ENCODE measurements around the gene GMPR2. TPM values are rescaled to one million over a fixed set of nuclear protein-coding genes. Genes with fewer than 3 reads are reported as not detected.

GMPR2 gene
- total RNA-seq, 3 donors from 2014 or later = 59.3 to 74.6 (median 66.1) TPM

DNA sequence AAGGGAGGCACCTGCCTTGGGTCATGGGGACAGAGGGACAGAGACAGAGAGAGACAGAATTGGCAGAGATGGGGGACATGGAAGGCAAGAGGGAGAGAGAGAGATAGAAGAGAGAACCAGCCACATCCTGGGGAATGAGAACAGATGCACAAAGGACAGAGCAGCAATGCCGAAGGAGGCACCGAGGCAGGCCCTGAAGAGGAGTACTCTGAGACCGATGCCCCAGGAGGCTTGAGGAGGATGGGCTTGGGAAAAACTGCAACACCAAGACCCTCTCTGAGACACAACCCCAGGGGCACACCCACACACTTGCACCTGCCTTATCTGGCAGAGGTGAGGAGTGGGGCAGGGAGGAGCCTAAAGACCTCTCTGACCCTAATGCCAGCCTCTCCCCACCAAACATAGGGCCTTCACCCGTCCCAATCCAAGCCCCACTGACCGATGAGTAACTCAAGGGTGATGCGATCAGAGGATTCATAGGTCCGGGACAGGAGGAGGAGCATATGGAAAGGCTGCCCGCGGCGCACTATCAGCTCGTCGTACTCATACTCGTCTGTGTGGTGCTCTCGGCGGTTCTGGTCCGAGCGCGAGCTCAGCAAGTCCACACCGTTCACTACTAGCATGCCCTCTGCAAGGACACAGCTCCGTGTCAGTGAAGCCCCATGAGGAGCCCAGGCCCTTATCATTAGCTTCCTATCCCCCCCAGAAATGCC is 28.7 kb downstream of the GMPR2 start:
- intact Hi-C loops (cut with DNase I; ENCODE audit: low total_unique reads) = no loop called here

DNA sequence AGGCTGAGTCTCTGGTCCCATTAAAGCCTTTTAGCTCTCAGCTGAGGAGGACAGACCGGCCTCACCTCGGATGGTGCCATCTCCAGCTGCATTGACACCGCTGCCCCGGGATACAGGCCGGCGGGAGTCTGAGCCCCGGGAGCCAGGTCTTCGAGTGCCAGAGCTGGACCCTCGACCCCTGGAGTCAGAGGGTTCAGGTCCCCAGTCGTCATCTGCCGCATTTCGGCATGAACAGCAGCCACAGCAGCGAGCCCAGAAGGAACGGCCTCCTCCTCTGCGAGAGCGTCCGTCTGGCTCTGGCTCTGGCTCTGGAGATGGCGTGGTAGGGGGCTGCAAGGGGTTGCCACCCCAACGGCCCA is 29.2 kb downstream of the GMPR2 start:
- DNase-seq (ENCODE audit: low spot score in 2 of 2) = no peak
- Histone ChIP-seq H3K4me1 (no peaks in the 10 kb centered on the region), H3K27me3 (no peaks in the 10 kb centered on the region), H3K36me3 (peaks cover 9% of the 10 kb centered on the region), H3K27ac (no peak overlapping the region), H3K9me3 (no peaks in the 10 kb centered on the region), H3K4me3 (no peak overlapping the region)
- TF ChIP-seq, protein P1, sequence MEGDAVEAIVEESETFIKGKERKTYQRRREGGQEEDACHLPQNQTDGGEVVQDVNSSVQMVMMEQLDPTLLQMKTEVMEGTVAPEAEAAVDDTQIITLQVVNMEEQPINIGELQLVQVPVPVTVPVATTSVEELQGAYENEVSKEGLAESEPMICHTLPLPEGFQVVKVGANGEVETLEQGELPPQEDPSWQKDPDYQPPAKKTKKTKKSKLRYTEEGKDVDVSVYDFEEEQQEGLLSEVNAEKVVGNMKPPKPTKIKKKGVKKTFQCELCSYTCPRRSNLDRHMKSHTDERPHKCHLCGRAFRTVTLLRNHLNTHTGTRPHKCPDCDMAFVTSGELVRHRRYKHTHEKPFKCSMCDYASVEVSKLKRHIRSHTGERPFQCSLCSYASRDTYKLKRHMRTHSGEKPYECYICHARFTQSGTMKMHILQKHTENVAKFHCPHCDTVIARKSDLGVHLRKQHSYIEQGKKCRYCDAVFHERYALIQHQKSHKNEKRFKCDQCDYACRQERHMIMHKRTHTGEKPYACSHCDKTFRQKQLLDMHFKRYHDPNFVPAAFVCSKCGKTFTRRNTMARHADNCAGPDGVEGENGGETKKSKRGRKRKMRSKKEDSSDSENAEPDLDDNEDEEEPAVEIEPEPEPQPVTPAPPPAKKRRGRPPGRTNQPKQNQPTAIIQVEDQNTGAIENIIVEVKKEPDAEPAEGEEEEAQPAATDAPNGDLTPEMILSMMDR (IDR thresholded peaks at IDR 0.05) = no peak
- TF ChIP-seq POLR2AphosphoS5 (IDR thresholded peaks at IDR 0.05) (no peak), POLR2A (IDR thresholded peaks at IDR 0.05) (no peak)
- intact Hi-C loops (cut with DNase I; ENCODE audit: low total_unique reads) = no loop called here

More for the DNA sequence above, 28.7 kb downstream of the GMPR2 start:
- Histone ChIP-seq H3K27ac (no peak overlapping the region), H3K9me3 (no peaks in the 10 kb centered on the region), H3K36me3 (peaks cover 4% of the 10 kb centered on the region), H3K27me3 (no peaks in the 10 kb centered on the region), H3K4me3 (no peak overlapping the region), H3K4me1 (no peaks in the 10 kb centered on the region)
- no peak for DNase-seq (ENCODE audit: low spot score in 2 of 2)
- no peak for TF ChIP-seq POLR2AphosphoS5 (IDR thresholded peaks at IDR 0.05)
- TF ChIP-seq, protein P1 (IDR thresholded peaks at IDR 0.05) = no peak
- no peak for TF ChIP-seq POLR2A (IDR thresholded peaks at IDR 0.05)

DNA sequence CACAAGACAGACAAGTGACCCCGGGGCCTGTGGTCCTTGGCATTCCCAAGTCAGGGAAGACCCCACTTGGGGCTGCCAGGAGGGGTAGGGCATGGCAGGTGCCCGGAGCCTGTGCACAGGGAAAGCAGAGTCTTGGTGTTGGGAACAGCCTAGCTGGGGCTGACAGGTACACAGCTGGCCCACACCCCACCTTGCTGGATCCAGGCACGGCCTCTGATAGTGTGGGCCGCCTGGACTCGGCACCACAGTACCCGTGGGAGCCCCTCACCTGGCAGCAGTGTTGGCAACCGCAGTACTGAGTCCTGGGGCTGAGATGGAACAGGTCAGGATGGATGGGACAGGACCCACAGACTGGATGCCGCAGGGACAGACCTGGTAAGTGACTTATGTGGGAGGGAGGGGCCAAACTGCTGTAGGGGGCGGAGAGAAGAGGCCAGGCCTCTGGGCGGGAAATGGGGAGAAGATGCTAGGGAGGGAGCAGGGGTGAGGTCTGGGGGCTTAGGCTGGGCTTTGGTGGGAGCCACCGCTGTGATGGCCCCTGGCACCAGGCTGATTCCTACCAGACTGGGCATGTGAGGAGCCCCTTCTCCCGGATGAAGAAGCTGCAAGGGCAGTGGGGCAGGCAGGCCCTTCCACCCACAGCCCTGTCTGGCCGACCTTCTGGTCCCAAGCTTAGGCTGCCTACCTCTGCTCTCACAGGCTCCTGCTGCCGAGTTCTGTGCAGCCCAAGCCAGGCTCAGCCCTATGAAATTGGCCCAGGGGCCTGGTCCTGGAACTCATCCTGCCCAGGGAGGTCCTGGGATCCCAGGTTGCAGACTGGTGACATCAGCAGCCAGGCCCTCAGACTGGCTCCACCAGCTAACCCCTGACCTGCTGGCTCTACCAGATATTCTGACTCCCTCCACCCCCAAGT is 30.3 kb downstream of the GMPR2 start, which contains the start of gene TGM1:
Gene TGM1, minus strand, starts transcription at position 357 of the 913 bp plus-strand sequence. CDS start 825 bp downstream, outside the sequence.
- Histone ChIP-seq H3K9me3 (no peaks in the 10 kb centered on the region), H3K4me3 (no peak within 1 kb of the TSS), H3K27ac (peak within 1 kb of the TSS; percentile 45 to 55), H3K27me3 (no peaks in the 10 kb centered on the region), H3K36me3 (peaks cover 9% of the 10 kb centered on the region), H3K4me1 (no peaks in the 10 kb centered on the region)
- TF ChIP-seq, protein P1 (IDR thresholded peaks at IDR 0.05) = no peak
- no peak for TF ChIP-seq POLR2AphosphoS5 (IDR thresholded peaks at IDR 0.05)
- no peak for TF ChIP-seq POLR2A (IDR thresholded peaks at IDR 0.05)
- intact Hi-C loops (cut with DNase I; ENCODE audit: low total_unique reads) = no loop called here
- DNase-seq (ENCODE audit: low spot score in 2 of 2) = no peak

DNA sequence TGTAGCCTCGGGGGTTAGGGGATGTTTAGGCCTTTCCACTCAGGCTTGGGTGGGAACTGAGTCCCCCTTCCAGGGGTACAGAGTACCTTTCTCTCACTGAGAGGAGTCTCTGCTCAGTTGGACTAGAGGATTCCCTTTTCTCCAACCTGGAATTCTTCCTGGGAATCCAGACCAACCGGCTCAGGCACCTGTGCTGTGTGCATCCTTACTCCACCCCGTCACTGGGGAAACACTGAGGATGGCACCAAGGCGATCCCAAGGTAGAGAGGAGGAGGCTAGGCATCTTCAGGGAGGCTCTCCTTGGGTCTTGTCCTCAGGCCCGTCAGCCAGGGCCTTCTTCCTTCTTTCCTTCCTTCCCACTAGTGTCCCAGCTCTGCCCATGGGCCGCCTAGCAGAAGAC is 31.1 kb downstream of the GMPR2 start:
- TF ChIP-seq POLR2AphosphoS5 (IDR thresholded peaks at IDR 0.05) = no peak
- TF ChIP-seq POLR2A (IDR thresholded peaks at IDR 0.05) = no peak
- TF ChIP-seq, protein P1 (IDR thresholded peaks at IDR 0.05) = no peak
- no peaks in the 10 kb centered on the region for H3K4me1 ChIP-seq
- intact Hi-C loops (cut with DNase I; ENCODE audit: low total_unique reads) = no loop called here
- H3K9me3 ChIP-seq = no peaks in the 10 kb centered on the region
- H3K27ac ChIP-seq = peak overlapping the region; percentile 45 to 55
- H3K4me3 ChIP-seq = no peak overlapping the region
- no peaks in the 10 kb centered on the region for H3K27me3 ChIP-seq
- no peak for DNase-seq (ENCODE audit: low spot score in 2 of 2)
- H3K36me3 ChIP-seq = peaks cover 9% of the 10 kb centered on the region

DNA sequence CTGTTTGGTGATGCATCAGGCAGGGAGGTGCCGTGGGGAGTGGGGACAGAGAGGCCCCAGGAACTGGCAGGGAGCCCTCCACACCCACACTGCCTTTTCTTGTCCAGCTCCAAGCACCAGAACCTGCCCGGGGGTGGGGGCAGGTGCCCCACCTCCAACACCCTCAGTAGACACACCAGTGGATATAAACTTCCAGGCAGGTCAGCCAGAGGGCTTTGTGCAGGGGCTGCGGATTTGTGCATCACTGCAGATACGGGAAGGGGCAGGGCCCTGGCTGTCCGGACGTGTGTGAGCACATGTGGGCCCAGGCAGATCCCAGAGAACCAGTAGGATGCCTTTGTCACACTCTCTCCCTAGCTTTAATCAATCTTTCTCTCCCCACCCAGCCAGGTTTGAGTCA is 31.6 kb downstream of the GMPR2 start:
- H3K4me3 ChIP-seq = no peak overlapping the region
- H3K9me3 ChIP-seq = no peaks in the 10 kb centered on the region
- intact Hi-C loops (cut with DNase I; ENCODE audit: low total_unique reads) = no loop called here
- peak overlapping the region; percentile 45 to 55 for H3K27ac ChIP-seq
- H3K27me3 ChIP-seq = no peaks in the 10 kb centered on the region
- no peaks in the 10 kb centered on the region for H3K4me1 ChIP-seq
- no peak for DNase-seq (ENCODE audit: low spot score in 2 of 2)
- TF ChIP-seq, protein P1 (IDR thresholded peaks at IDR 0.05) = no peak
- TF ChIP-seq POLR2A (IDR thresholded peaks at IDR 0.05) = no peak
- no peak for TF ChIP-seq POLR2AphosphoS5 (IDR thresholded peaks at IDR 0.05)
- peaks cover 9% of the 10 kb centered on the region for H3K36me3 ChIP-seq

Data from breast epithelium (tissue), 4 donors.